Astrocyte (in vitro differentiated cells and primary cell): ENCODE results near the gene POU4F2. TPM values are rescaled to one million over a fixed set of nuclear protein-coding genes. Genes with fewer than 3 reads are reported as not detected.

Experiments used
- DNase-seq: peaks from one replicate; pipeline ENCODE4 v3.0.0-alpha.2; 2010; ENCODE audit warnings: low read depth
- FAIRE-seq: peaks from 2 replicates; lab custom pipeline; 2011; peaks lifted over from hg19 to GRCh38; lab: Jason Lieb, UNC
- H2AFZ ChIP-seq: 2 replicates; pipeline ENCODE4 v1.6.0; 2012; ENCODE audit warnings: low read depth, low read length, inconsistent platforms
- H3K27ac ChIP-seq: 2 replicates; pipeline ENCODE4 v1.5.1; 2011; ENCODE audit warnings: low read depth, low read length, inconsistent platforms
- H3K27me3 ChIP-seq: 2 replicates; pipeline ENCODE4 v1.6.0; 2011; ENCODE audit warnings: low read length, inconsistent platforms; ENCODE audit not compliant: insufficient read depth
- H3K36me3 ChIP-seq: 2 replicates; pipeline ENCODE4 v1.5.1; 2011; ENCODE audit warnings: low read length, inconsistent platforms; ENCODE audit not compliant: insufficient read depth
- H3K4me1 ChIP-seq: 2 replicates; pipeline ENCODE4 v1.5.1; 2011; ENCODE audit warnings: low read length, inconsistent platforms; ENCODE audit not compliant: insufficient read depth
- H3K4me2 ChIP-seq: 2 replicates; pipeline ENCODE4 v1.6.0; 2012; ENCODE audit warnings: low read length, inconsistent platforms
- H3K4me3 ChIP-seq: 2 replicates; pipeline ENCODE4 v1.5.1; 2011; ENCODE audit warnings: low read depth, mild to moderate bottlenecking, low read length, inconsistent platforms; ENCODE audit not compliant: insufficient read depth
- H3K79me2 ChIP-seq: 2 replicates; pipeline ENCODE4 v1.6.0; 2012; ENCODE audit warnings: mild to moderate bottlenecking, low read length, inconsistent platforms; ENCODE audit not compliant: insufficient read depth
- H3K9ac ChIP-seq: 2 replicates; pipeline ENCODE4 v1.6.0; 2012; ENCODE audit warnings: mild to moderate bottlenecking, low read length, inconsistent platforms
- H3K9me3 ChIP-seq: 2 replicates; pipeline ENCODE4 v1.5.1; 2012; ENCODE audit warnings: low read depth, mild to moderate bottlenecking, low read length, inconsistent platforms; ENCODE audit not compliant: insufficient read depth
- H4K20me1 ChIP-seq: 2 replicates; pipeline ENCODE4 v1.6.0; 2012; ENCODE audit warnings: low read length, inconsistent platforms; ENCODE audit not compliant: insufficient read depth
- H3K27ac Mint-ChIP-seq: one replicate; pipeline ENCODE4 v1.8.0; 2021; ENCODE audit warnings: mild to moderate bottlenecking, mixed read lengths; ENCODE audit not compliant: unreplicated experiment
- H3K27me3 Mint-ChIP-seq: one replicate; pipeline ENCODE4 v1.8.0; 2021; ENCODE audit warnings: low read depth, mixed read lengths; ENCODE audit not compliant: unreplicated experiment
- H3K36me3 Mint-ChIP-seq: one replicate; pipeline ENCODE4 v1.8.0; 2021; ENCODE audit warnings: low read depth, mixed read lengths; ENCODE audit not compliant: unreplicated experiment
- H3K4me1 Mint-ChIP-seq: one replicate; pipeline ENCODE4 v1.8.0; 2021; ENCODE audit warnings: low read depth, mixed read lengths; ENCODE audit not compliant: unreplicated experiment
- H3K4me3 Mint-ChIP-seq: one replicate; pipeline ENCODE4 v1.8.0; 2021; ENCODE audit warnings: mild to moderate bottlenecking, moderate library complexity, mixed read lengths; ENCODE audit not compliant: unreplicated experiment
- H3K9me3 Mint-ChIP-seq: one replicate; pipeline ENCODE4 v1.8.0; 2021; ENCODE audit warnings: mild to moderate bottlenecking, mixed read lengths; ENCODE audit not compliant: unreplicated experiment
- EZH2 ChIP-seq: IDR thresholded peaks from 2 replicates; pipeline ENCODE4 v1.6.1; 2012; ENCODE audit warnings: mild to moderate bottlenecking, low read length, inconsistent platforms; ENCODE audit not compliant: insufficient read depth
- total RNA-seq: library from RNA; stranded (reverse); gene quantifications from 2 replicates; pipeline ENCODE4 v1.2.1, GENCODE V29; 2021
- TF ChIP-seq, protein P1 (sequence below): IDR thresholded peaks from 2 replicates; pipeline ENCODE4 v1.5.1; 2011; ENCODE audit warnings: low read depth, mild to moderate bottlenecking, inconsistent platforms, low read length, moderate library complexity; ENCODE audit not compliant: insufficient read depth

POU4F2 gene
- total RNA-seq, 1 donor from 2014 or later, result not detected

DNA sequence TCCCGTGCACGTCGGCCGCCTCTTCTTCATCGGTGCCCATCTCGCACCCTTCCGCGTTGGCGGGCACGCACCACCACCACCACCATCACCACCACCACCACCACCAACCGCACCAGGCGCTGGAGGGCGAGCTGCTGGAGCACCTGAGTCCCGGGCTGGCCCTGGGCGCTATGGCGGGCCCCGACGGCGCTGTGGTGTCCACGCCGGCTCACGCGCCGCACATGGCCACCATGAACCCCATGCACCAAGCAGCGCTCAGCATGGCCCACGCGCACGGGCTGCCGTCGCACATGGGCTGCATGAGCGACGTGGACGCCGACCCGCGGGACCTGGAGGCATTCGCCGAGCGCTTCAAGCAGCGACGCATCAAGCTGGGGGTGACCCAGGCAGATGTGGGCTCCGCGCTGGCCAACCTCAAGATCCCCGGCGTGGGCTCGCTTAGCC lies 1.4 kb downstream of the POU4F2 start:
- no peaks in the 10 kb centered on the region for H3K36me3 ChIP-seq
- no peaks in the 10 kb centered on the region for H3K4me1 ChIP-seq
- FAIRE-seq (no peak), DNase-seq (no peak)
- peaks cover 9% of the 10 kb centered on the region for H4K20me1 ChIP-seq
- peak overlapping the region; percentile 60 for H3K4me2 ChIP-seq
- H3K4me1 Mint-ChIP-seq, result no peaks in the 10 kb centered on the region
- H3K4me3 ChIP-seq, result no peak overlapping the region
- H3K9ac ChIP-seq, result no peak overlapping the region
- peaks cover 73% of the 10 kb centered on the region for H3K27me3 ChIP-seq
- H3K36me3 Mint-ChIP-seq, result peaks cover 2% of the 10 kb centered on the region
- H3K27ac ChIP-seq, result no peak overlapping the region
- H3K79me2 ChIP-seq, result no peaks in the 10 kb centered on the region
- peaks cover 13% of the 10 kb centered on the region for H3K9me3 Mint-ChIP-seq
- peaks cover 89% of the 10 kb centered on the region for H3K27me3 Mint-ChIP-seq
- no peak overlapping the region for H3K4me3 Mint-ChIP-seq
- H3K27ac Mint-ChIP-seq, result no peak overlapping the region
- TF ChIP-seq, protein P1, sequence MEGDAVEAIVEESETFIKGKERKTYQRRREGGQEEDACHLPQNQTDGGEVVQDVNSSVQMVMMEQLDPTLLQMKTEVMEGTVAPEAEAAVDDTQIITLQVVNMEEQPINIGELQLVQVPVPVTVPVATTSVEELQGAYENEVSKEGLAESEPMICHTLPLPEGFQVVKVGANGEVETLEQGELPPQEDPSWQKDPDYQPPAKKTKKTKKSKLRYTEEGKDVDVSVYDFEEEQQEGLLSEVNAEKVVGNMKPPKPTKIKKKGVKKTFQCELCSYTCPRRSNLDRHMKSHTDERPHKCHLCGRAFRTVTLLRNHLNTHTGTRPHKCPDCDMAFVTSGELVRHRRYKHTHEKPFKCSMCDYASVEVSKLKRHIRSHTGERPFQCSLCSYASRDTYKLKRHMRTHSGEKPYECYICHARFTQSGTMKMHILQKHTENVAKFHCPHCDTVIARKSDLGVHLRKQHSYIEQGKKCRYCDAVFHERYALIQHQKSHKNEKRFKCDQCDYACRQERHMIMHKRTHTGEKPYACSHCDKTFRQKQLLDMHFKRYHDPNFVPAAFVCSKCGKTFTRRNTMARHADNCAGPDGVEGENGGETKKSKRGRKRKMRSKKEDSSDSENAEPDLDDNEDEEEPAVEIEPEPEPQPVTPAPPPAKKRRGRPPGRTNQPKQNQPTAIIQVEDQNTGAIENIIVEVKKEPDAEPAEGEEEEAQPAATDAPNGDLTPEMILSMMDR, result no peak
- peak; percentile 94 for TF ChIP-seq EZH2
- no peak overlapping the region for H2AFZ ChIP-seq
- peaks cover 4% of the 10 kb centered on the region for H3K9me3 ChIP-seq

DNA sequence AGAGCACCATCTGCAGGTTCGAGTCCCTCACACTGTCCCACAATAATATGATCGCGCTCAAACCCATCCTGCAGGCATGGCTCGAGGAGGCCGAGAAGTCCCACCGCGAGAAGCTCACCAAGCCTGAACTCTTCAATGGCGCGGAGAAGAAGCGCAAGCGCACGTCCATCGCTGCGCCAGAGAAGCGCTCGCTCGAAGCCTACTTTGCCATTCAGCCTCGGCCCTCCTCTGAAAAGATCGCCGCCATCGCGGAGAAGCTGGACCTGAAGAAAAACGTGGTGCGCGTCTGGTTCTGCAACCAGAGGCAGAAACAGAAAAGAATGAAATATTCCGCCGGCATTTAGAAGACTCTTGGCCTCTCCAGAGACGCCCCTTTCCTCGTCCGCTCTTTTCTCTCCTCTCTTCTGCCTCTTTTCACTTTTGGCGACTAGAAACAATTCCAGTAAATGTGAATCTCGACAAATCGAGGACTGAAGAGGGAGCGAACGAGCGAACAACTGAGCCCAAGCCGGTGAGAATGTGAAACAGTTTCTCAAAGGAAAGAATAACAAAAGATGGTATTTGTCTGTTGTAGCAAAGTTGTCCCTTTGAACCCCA lies 1.9 kb downstream of the POU4F2 start:
- no peaks in the 10 kb centered on the region for H3K79me2 ChIP-seq
- H3K9ac ChIP-seq, result no peak overlapping the region
- H3K27me3 ChIP-seq, result peaks cover 70% of the 10 kb centered on the region
- no peak for DNase-seq
- Mint-ChIP-seq H3K4me1 (no peaks in the 10 kb centered on the region), H3K27ac (peak overlapping the region; percentile 47), H3K9me3 (peaks cover 13% of the 10 kb centered on the region), H3K27me3 (peaks cover 89% of the 10 kb centered on the region), H3K36me3 (peaks cover 2% of the 10 kb centered on the region), H3K4me3 (peak overlapping the region; percentile 57)
- peaks cover 9% of the 10 kb centered on the region for H4K20me1 ChIP-seq
- peak overlapping the region; percentile 26 for H3K4me3 ChIP-seq
- peaks cover 4% of the 10 kb centered on the region for H3K9me3 ChIP-seq
- no peak for FAIRE-seq
- no peaks in the 10 kb centered on the region for H3K36me3 ChIP-seq
- peak overlapping the region; percentile 47 for H2AFZ ChIP-seq
- H3K27ac ChIP-seq, result no peak overlapping the region
- H3K4me2 ChIP-seq, result peak overlapping the region; percentile 60
- TF ChIP-seq, protein P1, result no peak
- TF ChIP-seq EZH2, result peak; percentile 84
- no peaks in the 10 kb centered on the region for H3K4me1 ChIP-seq

DNA sequence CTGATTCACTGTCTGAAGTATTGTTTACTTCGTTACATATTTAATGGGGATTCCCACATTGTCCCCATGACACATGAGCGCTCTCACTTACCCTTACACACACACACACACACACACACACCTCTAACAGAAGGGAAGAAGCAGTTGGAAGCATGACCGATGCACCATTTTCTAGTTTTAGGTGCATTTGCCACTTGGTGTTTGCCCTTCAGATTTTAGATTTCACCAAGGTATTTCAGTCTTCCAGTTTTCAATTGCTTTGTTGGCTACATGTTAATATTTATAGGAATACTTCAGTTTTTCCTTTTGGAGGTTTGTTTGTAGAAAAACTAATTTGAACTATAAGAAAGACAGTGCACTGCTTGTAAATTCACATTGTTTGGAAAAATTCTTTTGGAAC lies 3.1 kb downstream of the POU4F2 start:
- Histone ChIP-seq H3K79me2 (no peaks in the 10 kb centered on the region), H3K9me3 (peaks cover 4% of the 10 kb centered on the region), H3K27me3 (peaks cover 71% of the 10 kb centered on the region), H3K4me1 (no peaks in the 10 kb centered on the region), H3K4me3 (no peak overlapping the region), H3K27ac (no peak overlapping the region), H4K20me1 (peaks cover 13% of the 10 kb centered on the region), H3K9ac (no peak overlapping the region), H2AFZ (no peak overlapping the region), H3K4me2 (no peak overlapping the region), H3K36me3 (no peaks in the 10 kb centered on the region)
- TF ChIP-seq, protein P1, result no peak
- TF ChIP-seq EZH2, result no peak
- Mint-ChIP-seq H3K27ac (no peak overlapping the region), H3K4me1 (no peaks in the 10 kb centered on the region), H3K4me3 (no peak overlapping the region), H3K27me3 (peaks cover 89% of the 10 kb centered on the region), H3K9me3 (peaks cover 13% of the 10 kb centered on the region), H3K36me3 (peaks cover 2% of the 10 kb centered on the region)
- no peak for FAIRE-seq
- DNase-seq, result no peak
